ENCODE data around the gene APRT.

GRCh38 chr16:88859381-88860091, 47.8 kb upstream of the APRT start:
- TF ChIP-seq, protein P1, sequence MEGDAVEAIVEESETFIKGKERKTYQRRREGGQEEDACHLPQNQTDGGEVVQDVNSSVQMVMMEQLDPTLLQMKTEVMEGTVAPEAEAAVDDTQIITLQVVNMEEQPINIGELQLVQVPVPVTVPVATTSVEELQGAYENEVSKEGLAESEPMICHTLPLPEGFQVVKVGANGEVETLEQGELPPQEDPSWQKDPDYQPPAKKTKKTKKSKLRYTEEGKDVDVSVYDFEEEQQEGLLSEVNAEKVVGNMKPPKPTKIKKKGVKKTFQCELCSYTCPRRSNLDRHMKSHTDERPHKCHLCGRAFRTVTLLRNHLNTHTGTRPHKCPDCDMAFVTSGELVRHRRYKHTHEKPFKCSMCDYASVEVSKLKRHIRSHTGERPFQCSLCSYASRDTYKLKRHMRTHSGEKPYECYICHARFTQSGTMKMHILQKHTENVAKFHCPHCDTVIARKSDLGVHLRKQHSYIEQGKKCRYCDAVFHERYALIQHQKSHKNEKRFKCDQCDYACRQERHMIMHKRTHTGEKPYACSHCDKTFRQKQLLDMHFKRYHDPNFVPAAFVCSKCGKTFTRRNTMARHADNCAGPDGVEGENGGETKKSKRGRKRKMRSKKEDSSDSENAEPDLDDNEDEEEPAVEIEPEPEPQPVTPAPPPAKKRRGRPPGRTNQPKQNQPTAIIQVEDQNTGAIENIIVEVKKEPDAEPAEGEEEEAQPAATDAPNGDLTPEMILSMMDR (IDR thresholded peaks at IDR 0.05; ENCODE audit: insufficient read depth, low read length), result no peak
- TF ChIP-seq, protein P2, sequence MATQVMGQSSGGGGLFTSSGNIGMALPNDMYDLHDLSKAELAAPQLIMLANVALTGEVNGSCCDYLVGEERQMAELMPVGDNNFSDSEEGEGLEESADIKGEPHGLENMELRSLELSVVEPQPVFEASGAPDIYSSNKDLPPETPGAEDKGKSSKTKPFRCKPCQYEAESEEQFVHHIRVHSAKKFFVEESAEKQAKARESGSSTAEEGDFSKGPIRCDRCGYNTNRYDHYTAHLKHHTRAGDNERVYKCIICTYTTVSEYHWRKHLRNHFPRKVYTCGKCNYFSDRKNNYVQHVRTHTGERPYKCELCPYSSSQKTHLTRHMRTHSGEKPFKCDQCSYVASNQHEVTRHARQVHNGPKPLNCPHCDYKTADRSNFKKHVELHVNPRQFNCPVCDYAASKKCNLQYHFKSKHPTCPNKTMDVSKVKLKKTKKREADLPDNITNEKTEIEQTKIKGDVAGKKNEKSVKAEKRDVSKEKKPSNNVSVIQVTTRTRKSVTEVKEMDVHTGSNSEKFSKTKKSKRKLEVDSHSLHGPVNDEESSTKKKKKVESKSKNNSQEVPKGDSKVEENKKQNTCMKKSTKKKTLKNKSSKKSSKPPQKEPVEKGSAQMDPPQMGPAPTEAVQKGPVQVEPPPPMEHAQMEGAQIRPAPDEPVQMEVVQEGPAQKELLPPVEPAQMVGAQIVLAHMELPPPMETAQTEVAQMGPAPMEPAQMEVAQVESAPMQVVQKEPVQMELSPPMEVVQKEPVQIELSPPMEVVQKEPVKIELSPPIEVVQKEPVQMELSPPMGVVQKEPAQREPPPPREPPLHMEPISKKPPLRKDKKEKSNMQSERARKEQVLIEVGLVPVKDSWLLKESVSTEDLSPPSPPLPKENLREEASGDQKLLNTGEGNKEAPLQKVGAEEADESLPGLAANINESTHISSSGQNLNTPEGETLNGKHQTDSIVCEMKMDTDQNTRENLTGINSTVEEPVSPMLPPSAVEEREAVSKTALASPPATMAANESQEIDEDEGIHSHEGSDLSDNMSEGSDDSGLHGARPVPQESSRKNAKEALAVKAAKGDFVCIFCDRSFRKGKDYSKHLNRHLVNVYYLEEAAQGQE (IDR thresholded peaks at IDR 0.05; ENCODE audit: insufficient replicate concordance, low read depth), result no peak
- TF ChIP-seq POLR2AphosphoS5 (IDR thresholded peaks at IDR 0.05; ENCODE audit: low read depth) (no peak), GABPA (IDR thresholded peaks at IDR 0.05; ENCODE audit: low read depth) (no peak), SPI1 (IDR thresholded peaks at IDR 0.05; ENCODE audit: borderline replicate concordance, low read depth) (no peak)
